Measurements from ENCODE around the gene ATP6V0A4.
"Not testable (repeated sequence)": the region's sequence is repeated elsewhere in the genome, so short reads cannot be mapped to it uniquely, and the experiment has no call there.

The ATP6V0A4 gene

GRCh38 chr7:138750473-138750872, 47.5 kb downstream of the ATP6V0A4 start:
- DNase-seq (ENCODE audit: low read depth): no peak

- DNase-seq (ENCODE audit: low read depth): no peak
Observed at GRCh38 chr7:138749960-138750359, 48.0 kb downstream of the ATP6V0A4 start.

- DNase-seq (ENCODE audit: low read depth): no peak
Observed at GRCh38 chr7:138748666-138749065, 49.3 kb downstream of the ATP6V0A4 start.

- DNase-seq (ENCODE audit: low read depth): no peak
Observed at GRCh38 chr7:138746073-138746472, 51.9 kb downstream of the ATP6V0A4 start.

GRCh38 chr7:138745189-138745588, 52.8 kb downstream of the ATP6V0A4 start:
- no peak for DNase-seq (ENCODE audit: low read depth)

GRCh38 chr7:138741453-138741735, 56.6 kb downstream of the ATP6V0A4 start:
- no peak for DNase-seq (ENCODE audit: low read depth)

GRCh38 chr7:138739859-138740258, 58.1 kb downstream of the ATP6V0A4 start:
- DNase-seq (ENCODE audit: low read depth): no peak

GRCh38 chr7:138738551-138739335, 59.3 kb downstream of the ATP6V0A4 start:
- DNase-seq (ENCODE audit: low read depth): peak; percentile 62

GRCh38 chr7:138738114-138738513, 59.9 kb downstream of the ATP6V0A4 start:
- no peak for DNase-seq (ENCODE audit: low read depth)

GRCh38 chr7:138735399-138735798, 62.6 kb downstream of the ATP6V0A4 start:
- DNase-seq (ENCODE audit: low read depth): no peak

GRCh38 chr7:138731733-138732132, 66.3 kb downstream of the ATP6V0A4 start:
- not testable (repeated sequence) for DNase-seq (ENCODE audit: low read depth)

- DNase-seq (ENCODE audit: low read depth): no peak
Observed at GRCh38 chr7:138729444-138729843, 68.6 kb downstream of the ATP6V0A4 start.

- no peak for DNase-seq (ENCODE audit: low read depth)
Observed at GRCh38 chr7:138727336-138728099, 70.5 kb downstream of the ATP6V0A4 start.

GRCh38 chr7:138726288-138726687, 71.7 kb downstream of the ATP6V0A4 start:
- no peak for DNase-seq (ENCODE audit: low read depth)

- no peak for DNase-seq (ENCODE audit: low read depth)
Observed at GRCh38 chr7:138720286-138720685, 77.7 kb downstream of the ATP6V0A4 start.

GRCh38 chr7:138716889-138717288, 81.1 kb downstream of the ATP6V0A4 start:
- DNase-seq (ENCODE audit: low read depth): no peak

GRCh38 chr7:138713191-138713590, 84.8 kb downstream of the ATP6V0A4 start:
- no peak for DNase-seq (ENCODE audit: low read depth)

GRCh38 chr7:138712652-138713051, 85.3 kb downstream of the ATP6V0A4 start:
- no peak for DNase-seq (ENCODE audit: low read depth)

GRCh38 chr7:138710536-138711385, 87.2 kb downstream of the ATP6V0A4 start:
- no peak for DNase-seq (ENCODE audit: low read depth)

GRCh38 chr7:138705167-138705566, 92.8 kb downstream of the ATP6V0A4 start:
- no peak for DNase-seq (ENCODE audit: low read depth)

GRCh38 chr7:138701537-138701923, 96.5 kb downstream of the ATP6V0A4 start:
- no peak for DNase-seq (ENCODE audit: low read depth)

- DNase-seq (ENCODE audit: low read depth): no peak
Observed at GRCh38 chr7:138700857-138701536, 97.0 kb downstream of the ATP6V0A4 start, which contains the start of gene SVOPL. Gene SVOPL (minus strand): TSS chr7:138701362. CDS start chr7:138679045, 22,317 bp downstream.

All from GM04504 (cell line).